Measurements from ENCODE around the gene EGR4. TPM values are rescaled to one million over a fixed set of nuclear protein-coding genes. Genes with fewer than 3 reads are reported as not detected.

The EGR4 gene
- total and polyA plus RNA-seq, 7 donors: not detected

DNA sequence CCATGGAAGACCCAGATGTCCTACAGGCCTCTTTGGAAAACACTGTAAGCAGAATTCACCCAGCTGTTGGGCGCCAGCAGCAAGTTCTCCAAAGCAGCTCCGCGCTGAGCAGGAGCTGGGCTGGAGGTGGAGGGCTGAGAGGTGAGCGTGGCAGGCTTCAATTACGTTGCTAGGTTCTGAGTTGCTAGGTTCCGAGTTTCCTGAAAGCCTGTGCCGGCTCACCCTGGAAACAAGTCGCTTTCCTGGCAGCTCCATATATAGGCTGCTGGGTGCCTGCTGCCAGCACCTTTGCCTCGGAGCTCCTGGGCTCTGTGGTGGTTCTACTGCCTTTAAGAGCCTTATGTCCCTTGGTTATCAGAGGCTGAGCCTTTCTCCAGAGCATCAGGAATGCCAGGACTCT lies 14.4 kb upstream of the EGR4 start:
- intact Hi-C loops (cut with DNase I): no loop called here
- ATAC-seq: no peak
- Histone ChIP-seq H3K36me3 (ENCODE audit: insufficient read depth in 1 of 2, low read depth in 1 of 2) (no peaks in the 10 kb centered on the region), H3K4me3 (no peak overlapping the region), H3K27ac (no peak overlapping the region), H3K9me3 (no peaks in the 10 kb centered on the region), H3K4me1 (no peaks in the 10 kb centered on the region), H3K27me3 (ENCODE audit: insufficient read depth in 3 of 3, low read length in 2 of 3) (peaks cover 0 to 7% (median 4%) of the 10 kb centered on the region in 3 donors)
- 63 to 69% (median 68%) methylated on average over 9 of the region's 9 CpGs for WGBS, 3 donors
- no peak for DNase-seq
- TF ChIP-seq CTCF (IDR thresholded peaks at IDR 0.05): no peak

DNA sequence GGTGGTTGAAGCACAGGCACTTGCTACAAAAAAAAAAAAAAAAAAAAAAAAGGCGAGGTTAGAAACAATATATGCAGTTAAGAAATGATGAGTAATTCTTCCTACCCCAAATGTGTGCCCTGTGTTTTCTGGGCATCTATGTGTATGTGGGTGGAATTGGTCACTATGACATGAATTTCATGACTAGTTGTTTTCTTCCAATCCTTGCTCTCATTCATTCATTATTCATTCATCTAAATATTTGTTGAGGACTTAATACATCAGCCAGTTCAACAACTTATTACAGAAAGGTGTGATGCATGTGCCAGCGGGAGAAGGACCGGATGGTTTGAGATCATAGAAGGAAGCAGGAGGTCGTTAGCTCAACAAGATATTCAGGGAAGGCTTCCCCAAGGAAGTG lies 8.3 kb upstream of the EGR4 start:
- H3K27ac ChIP-seq: no peak overlapping the region
- no peaks in the 10 kb centered on the region for H3K9me3 ChIP-seq
- WGBS, 3 donors: 59 to 65% (median 65%) methylated on average over 4 of the region's 4 CpGs
- no peaks in the 10 kb centered on the region for H3K36me3 ChIP-seq (ENCODE audit: insufficient read depth in 1 of 2, low read depth in 1 of 2)
- no peak overlapping the region for H3K4me3 ChIP-seq
- no peaks in the 10 kb centered on the region for H3K4me1 ChIP-seq
- peaks cover 0 to 40% (median 0%) of the 10 kb centered on the region in 3 donors for H3K27me3 ChIP-seq (ENCODE audit: insufficient read depth in 3 of 3, low read length in 2 of 3)
- TF ChIP-seq CTCF (IDR thresholded peaks at IDR 0.05): no peak
- no peak for ATAC-seq
- no peak for DNase-seq
- intact Hi-C loops (cut with DNase I): no loop called here

GRCh38 chr2:73300926-73301325 lies 7.6 kb upstream of the EGR4 start:
- no peak overlapping the region for H3K27ac ChIP-seq
- H3K9me3 ChIP-seq: no peaks in the 10 kb centered on the region
- DNase-seq: no peak
- H3K4me3 ChIP-seq: no peak overlapping the region
- no peaks in the 10 kb centered on the region for H3K36me3 ChIP-seq (ENCODE audit: insufficient read depth in 1 of 2, low read depth in 1 of 2)
- no peak for ATAC-seq
- no peaks in the 10 kb centered on the region for H3K4me1 ChIP-seq
- intact Hi-C loops (cut with DNase I): no loop called here
- 58 to 67% (median 65%) methylated on average over 3 of the region's 3 CpGs for whole genome bisulfite sequencing, 3 donors
- no peak for TF ChIP-seq CTCF (IDR thresholded peaks at IDR 0.05)
- peaks cover 0 to 47% (median under 1%) of the 10 kb centered on the region in 3 donors for H3K27me3 ChIP-seq (ENCODE audit: insufficient read depth in 3 of 3, low read length in 2 of 3)

GRCh38 chr2:73297586-73297985 lies 4.2 kb upstream of the EGR4 start:
- Histone ChIP-seq H3K27ac (no peak overlapping the region), H3K4me3 (no peak overlapping the region), H3K27me3 (ENCODE audit: insufficient read depth in 3 of 3, low read length in 2 of 3) (peaks cover 9 to 80% (median 14%) of the 10 kb centered on the region in 3 donors), H3K36me3 (ENCODE audit: insufficient read depth in 1 of 2, low read depth in 1 of 2) (no peaks in the 10 kb centered on the region), H3K4me1 (no peaks in the 10 kb centered on the region), H3K9me3 (no peaks in the 10 kb centered on the region)
- intact Hi-C loops (cut with DNase I): no loop called here
- 41 to 57% (median 50%) methylated on average over 4 of the region's 4 CpGs for WGBS, 3 donors
- no peak for TF ChIP-seq CTCF (IDR thresholded peaks at IDR 0.05)
- DNase-seq (no peak), ATAC-seq (no peak)

- WGBS, 3 donors: 9 to 11% (median 10%) methylated on average over 2 of the region's 2 CpGs
- H3K9me3 ChIP-seq: no peaks in the 10 kb centered on the region
- H3K36me3 ChIP-seq (ENCODE audit: insufficient read depth in 1 of 2, low read depth in 1 of 2): no peaks in the 10 kb centered on the region
- intact Hi-C loops (cut with DNase I): no loop called here
- DNase-seq (no peak), ATAC-seq (no peak)
- no peaks in the 10 kb centered on the region for H3K4me1 ChIP-seq
- H3K4me3 ChIP-seq: no peak overlapping the region
- H3K27ac ChIP-seq: no peak overlapping the region
- TF ChIP-seq CTCF (IDR thresholded peaks at IDR 0.05): no peak
- peaks cover 9 to 84% (median 17%) of the 10 kb centered on the region in 3 donors for H3K27me3 ChIP-seq (ENCODE audit: insufficient read depth in 3 of 3, low read length in 2 of 3)
Measured at GRCh38 chr2:73297151-73297559, 3.8 kb upstream of the EGR4 start.
